Activated T-helper 2 cell treated with anti-CD3 and anti-CD28 coated beads, Interferon-gamma antibody, Interleukin-2, Interleukin-4, amounts not matched to agents 10 μg/mL and 5 μg/mL and 100 μg/mL, durations not matched to agents 14 hours and 24 hours and 36 hours (primary cell): ENCODE results near the gene FYTTD1. TPM values are rescaled to one million over a fixed set of nuclear protein-coding genes. Genes with fewer than 3 reads are reported as not detected.

ENCODE experiments used
- DNase-seq: peaks from one replicate; pipeline ENCODE4 v3.0.0; 2021; ENCODE audit warnings: low spot score
- H3K27ac Mint-ChIP-seq: one replicate; pipeline ENCODE4 v1.8.0; 2021; ENCODE audit warnings: mixed read lengths
- H3K27me3 Mint-ChIP-seq: one replicate; pipeline ENCODE4 v1.8.0; 2021; ENCODE audit warnings: low read depth, mixed read lengths
- H3K36me3 Mint-ChIP-seq: one replicate; pipeline ENCODE4 v1.8.0; 2021; ENCODE audit warnings: low read depth, mixed read lengths
- H3K4me1 Mint-ChIP-seq: one replicate; pipeline ENCODE4 v1.8.0; 2021; ENCODE audit warnings: low read depth, mixed read lengths
- H3K4me3 Mint-ChIP-seq: one replicate; pipeline ENCODE4 v1.8.0; 2021; ENCODE audit warnings: low read depth, mild to moderate bottlenecking, moderate library complexity, mixed read lengths
- H3K9me3 Mint-ChIP-seq: one replicate; pipeline ENCODE4 v1.8.0; 2021; ENCODE audit warnings: mixed read lengths
- intact Hi-C: fragments of 100-400 bp; cut with micrococcal nuclease; formaldehyde crosslinking; loops from one replicate; pipeline ENCODE4 v1.15.1; 2023
- total RNA-seq: library from RNA; stranded (reverse); gene quantifications from 2 replicates; pipeline ENCODE4 v1.2.3, GENCODE V29; 2022

FYTTD1 gene
- total RNA-seq, 1 donor from 2014 or later, result 57.5 TPM

DNA sequence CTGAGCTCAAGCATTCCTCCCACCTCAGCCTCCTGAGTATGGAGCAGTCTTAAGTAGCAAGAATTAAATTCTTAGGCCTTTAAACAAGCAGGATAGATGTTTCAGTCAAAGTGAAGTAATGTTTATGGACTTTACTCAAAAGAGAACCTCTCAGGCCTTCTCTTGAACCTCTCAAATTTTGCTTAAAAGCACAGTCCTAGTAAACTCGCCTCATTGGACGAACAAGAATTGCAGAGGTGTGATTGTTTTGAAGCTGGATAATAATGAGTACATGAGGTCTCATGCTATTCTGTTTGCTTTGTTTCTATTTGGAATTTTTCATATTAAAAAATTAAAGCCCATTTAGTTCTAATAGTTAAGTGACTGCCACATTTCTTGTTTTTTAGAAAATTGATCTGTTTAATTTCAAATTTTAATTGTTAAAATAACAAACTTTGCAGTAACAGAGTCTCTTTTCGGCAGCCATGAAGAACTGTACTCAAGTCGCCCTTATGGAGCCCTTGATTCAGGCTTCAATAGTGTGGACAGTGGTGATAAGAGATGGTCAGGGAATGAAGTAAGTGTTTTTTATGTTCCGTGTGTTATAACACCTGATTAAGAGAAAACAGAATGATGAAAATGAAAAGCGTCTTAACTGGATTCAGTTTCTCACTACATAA lies 80.8 kb downstream of the FYTTD1 start:
- intact Hi-C loops, result no loop called here
- Mint-ChIP-seq H3K27ac (no peak overlapping the region), H3K36me3 (peaks cover 65% of the 10 kb centered on the region), H3K27me3 (no peaks in the 10 kb centered on the region), H3K4me1 (peaks cover 5% of the 10 kb centered on the region), H3K4me3 (no peak overlapping the region), H3K9me3 (no peaks in the 10 kb centered on the region)
- DNase-seq, result no peak

DNA sequence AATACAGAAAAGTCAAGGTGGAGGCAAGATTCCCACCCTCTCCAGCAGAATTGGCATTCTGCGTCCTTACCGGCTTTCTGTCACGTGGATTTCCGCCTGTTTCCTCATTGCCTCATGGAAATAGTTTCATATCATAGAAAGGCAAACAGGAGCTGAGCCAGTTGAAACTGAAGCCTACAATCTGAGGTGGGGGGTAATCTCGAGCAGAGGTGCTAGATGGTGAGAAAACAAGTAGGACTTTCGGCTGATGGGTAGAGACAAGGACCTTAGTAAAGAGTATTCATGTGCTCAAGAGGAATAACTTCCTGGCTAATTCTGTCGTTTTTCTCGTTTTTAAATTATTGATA lies 81.3 kb downstream of the FYTTD1 start:
- H3K36me3 Mint-ChIP-seq, result peaks cover 67% of the 10 kb centered on the region
- H3K9me3 Mint-ChIP-seq, result no peaks in the 10 kb centered on the region
- DNase-seq, result no peak
- intact Hi-C loops, result no loop called here
- H3K4me3 Mint-ChIP-seq, result no peak overlapping the region
- H3K4me1 Mint-ChIP-seq, result peaks cover 5% of the 10 kb centered on the region
- H3K27ac Mint-ChIP-seq, result no peak overlapping the region
- no peaks in the 10 kb centered on the region for H3K27me3 Mint-ChIP-seq

DNA sequence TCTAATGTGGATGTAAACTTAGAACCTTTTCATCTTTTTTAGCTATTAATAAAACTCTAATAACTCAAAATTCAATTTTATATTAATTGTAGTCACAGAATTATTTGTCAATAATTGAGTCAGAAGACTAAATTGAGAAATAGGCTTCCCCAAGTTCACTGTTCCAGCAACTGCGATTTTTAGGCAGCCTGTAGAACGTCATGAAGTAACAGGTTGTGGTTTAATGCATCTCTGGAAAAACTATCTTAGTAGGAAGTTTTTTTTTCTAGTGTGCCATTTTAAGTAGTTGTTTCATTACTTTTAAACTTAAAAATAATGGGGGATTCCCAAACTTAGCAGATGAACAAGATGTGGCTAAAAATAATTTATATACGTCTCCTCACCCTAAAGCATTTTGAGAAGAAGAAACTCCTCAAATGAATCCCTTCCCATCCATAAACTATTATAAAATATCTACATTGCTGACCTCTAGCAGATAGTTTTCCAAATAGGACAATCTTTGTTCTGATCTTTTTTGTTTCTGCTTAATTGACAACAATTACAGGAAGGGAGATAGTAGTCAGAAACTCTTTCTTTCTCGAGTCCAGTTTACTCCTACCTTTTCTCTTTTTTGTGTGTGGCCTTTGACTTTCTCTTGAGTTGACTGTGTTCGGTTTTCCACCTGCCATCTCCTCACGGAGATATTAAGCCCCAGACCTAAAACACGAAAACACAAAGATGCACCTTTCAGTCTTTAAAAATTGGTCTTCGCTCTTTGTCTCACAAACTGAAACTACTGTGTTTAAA lies 84.4 kb downstream of the FYTTD1 start:
- no peaks in the 10 kb centered on the region for H3K9me3 Mint-ChIP-seq
- intact Hi-C loops, result no loop called here
- no peak overlapping the region for H3K4me3 Mint-ChIP-seq
- peaks cover 7% of the 10 kb centered on the region for H3K4me1 Mint-ChIP-seq
- H3K36me3 Mint-ChIP-seq, result peaks cover 55% of the 10 kb centered on the region
- DNase-seq, result no peak
- no peaks in the 10 kb centered on the region for H3K27me3 Mint-ChIP-seq
- H3K27ac Mint-ChIP-seq, result no peak overlapping the region

DNA sequence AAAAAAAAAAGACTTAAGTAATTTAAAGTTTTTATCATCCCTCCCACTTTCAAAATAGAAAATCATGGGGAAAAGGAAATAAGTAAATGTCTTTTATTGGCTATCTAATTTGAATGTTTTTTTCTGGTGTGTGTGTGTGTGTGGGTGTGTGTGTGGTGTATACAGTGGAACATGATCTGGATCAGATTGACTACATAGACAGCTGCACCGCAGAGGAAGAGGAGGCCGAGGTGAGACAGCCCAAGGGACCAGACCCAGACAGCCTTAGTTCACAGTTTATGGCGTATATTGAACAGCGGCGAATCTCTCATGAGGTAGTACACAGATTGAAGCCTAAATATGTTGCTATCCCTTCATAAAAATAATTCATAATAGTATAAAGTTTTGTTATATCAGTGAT lies 85.8 kb downstream of the FYTTD1 start:
- H3K9me3 Mint-ChIP-seq, result no peaks in the 10 kb centered on the region
- H3K4me1 Mint-ChIP-seq, result peaks cover 7% of the 10 kb centered on the region
- intact Hi-C loops, result no loop called here
- H3K27me3 Mint-ChIP-seq, result no peaks in the 10 kb centered on the region
- no peak overlapping the region for H3K27ac Mint-ChIP-seq
- DNase-seq, result no peak
- H3K4me3 Mint-ChIP-seq, result no peak overlapping the region
- peaks cover 52% of the 10 kb centered on the region for H3K36me3 Mint-ChIP-seq

DNA sequence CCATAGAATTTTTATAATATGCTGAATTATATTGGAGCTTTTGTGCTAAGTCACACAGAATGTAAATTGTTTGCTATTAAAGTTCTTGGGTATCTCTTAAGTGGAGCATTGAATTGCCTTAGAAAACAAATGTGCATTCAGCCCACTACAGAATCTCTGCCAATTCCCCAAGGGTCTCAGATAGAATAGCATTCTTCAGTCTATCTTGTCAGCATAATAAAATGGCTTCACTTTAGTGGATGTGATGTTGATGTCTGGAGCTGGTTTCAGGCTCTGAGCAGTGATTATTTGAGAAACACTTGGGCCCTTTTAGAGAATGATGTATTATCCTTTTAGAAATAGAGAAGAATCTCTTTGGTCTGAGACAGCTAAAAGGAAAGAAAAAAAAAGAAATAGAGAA lies 86.6 kb downstream of the FYTTD1 start:
- intact Hi-C loops, result no loop called here
- Mint-ChIP-seq H3K27ac (no peak overlapping the region), H3K4me1 (peaks cover 7% of the 10 kb centered on the region), H3K4me3 (no peak overlapping the region), H3K9me3 (no peaks in the 10 kb centered on the region), H3K36me3 (peaks cover 53% of the 10 kb centered on the region), H3K27me3 (no peaks in the 10 kb centered on the region)
- no peak for DNase-seq

Other genes starting within 250 kb of the FYTTD1 start
- gene BDH1, start 193.9 kb upstream of the FYTTD1 start, total RNA-seq, result 140 and 146 TPM in 2 replicates
- gene RUBCN, start 13.0 kb upstream of the FYTTD1 start, total RNA-seq, result 41.7 and 43.6 TPM in 2 replicates
- 57.0 and 64.1 TPM in 2 replicates for gene LRCH3, start 41.4 kb downstream of the FYTTD1 start, total RNA-seq
- gene RPL35A, start 200.3 kb downstream of the FYTTD1 start, total RNA-seq, result 1,338 and 1,363 TPM in 2 replicates
- 4.3 and 4.4 TPM in 2 replicates for gene LMLN, start 210.3 kb downstream of the FYTTD1 start, total RNA-seq